Measurements from ENCODE around the gene ATP5F1D.

DNA sequence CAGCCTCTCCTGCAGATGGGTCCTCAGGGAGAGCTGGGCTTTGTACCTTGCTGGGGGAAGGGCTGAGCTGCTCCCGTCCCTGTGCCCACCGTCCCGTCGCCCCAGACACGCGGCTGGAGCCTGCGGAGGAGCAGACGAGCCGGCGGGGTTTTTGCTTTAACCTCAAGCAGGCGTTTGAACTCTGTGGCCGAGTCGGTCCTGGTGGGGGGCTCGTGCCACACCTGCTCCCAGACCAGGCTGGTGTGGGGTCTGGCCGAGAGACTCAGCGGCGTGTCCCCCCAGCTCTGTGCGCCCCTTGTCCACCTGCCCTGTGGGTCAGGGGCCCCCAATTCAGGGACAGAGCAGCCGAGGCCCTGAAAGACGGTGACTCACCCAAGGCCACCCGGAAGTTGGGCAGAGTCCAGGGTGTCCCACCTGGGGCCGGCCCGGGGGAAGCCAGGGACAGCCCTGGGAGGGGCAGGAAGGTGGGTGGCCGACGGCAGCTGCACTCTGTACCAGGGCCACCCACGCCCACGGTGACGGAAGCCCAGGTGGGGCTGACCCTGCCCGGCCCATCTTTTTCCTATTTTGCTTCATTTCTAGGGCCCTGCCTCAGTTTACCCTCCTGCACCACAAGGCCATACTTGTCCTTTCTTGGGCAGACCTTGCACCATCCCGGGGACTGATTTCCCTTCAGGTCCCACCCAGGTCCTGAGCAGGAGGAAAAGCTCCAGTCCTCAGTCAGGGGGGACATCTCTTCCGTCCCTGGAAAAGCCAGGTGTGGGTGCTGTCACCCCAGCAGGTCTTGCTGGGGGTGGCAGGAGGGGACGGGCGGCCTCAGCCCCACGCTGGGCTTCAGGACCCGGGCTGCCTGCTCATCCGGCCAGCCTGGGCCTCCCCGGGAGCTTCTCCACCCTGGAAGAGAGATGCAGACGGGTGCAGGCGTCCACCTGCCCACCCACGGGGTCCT lies 49.4 kb downstream of the ATP5F1D start:
- TF ChIP-seq, protein P1, sequence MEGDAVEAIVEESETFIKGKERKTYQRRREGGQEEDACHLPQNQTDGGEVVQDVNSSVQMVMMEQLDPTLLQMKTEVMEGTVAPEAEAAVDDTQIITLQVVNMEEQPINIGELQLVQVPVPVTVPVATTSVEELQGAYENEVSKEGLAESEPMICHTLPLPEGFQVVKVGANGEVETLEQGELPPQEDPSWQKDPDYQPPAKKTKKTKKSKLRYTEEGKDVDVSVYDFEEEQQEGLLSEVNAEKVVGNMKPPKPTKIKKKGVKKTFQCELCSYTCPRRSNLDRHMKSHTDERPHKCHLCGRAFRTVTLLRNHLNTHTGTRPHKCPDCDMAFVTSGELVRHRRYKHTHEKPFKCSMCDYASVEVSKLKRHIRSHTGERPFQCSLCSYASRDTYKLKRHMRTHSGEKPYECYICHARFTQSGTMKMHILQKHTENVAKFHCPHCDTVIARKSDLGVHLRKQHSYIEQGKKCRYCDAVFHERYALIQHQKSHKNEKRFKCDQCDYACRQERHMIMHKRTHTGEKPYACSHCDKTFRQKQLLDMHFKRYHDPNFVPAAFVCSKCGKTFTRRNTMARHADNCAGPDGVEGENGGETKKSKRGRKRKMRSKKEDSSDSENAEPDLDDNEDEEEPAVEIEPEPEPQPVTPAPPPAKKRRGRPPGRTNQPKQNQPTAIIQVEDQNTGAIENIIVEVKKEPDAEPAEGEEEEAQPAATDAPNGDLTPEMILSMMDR (IDR thresholded peaks at IDR 0.05; ENCODE audit: insufficient read depth, low read length) = no peak
- TF ChIP-seq, protein P2, sequence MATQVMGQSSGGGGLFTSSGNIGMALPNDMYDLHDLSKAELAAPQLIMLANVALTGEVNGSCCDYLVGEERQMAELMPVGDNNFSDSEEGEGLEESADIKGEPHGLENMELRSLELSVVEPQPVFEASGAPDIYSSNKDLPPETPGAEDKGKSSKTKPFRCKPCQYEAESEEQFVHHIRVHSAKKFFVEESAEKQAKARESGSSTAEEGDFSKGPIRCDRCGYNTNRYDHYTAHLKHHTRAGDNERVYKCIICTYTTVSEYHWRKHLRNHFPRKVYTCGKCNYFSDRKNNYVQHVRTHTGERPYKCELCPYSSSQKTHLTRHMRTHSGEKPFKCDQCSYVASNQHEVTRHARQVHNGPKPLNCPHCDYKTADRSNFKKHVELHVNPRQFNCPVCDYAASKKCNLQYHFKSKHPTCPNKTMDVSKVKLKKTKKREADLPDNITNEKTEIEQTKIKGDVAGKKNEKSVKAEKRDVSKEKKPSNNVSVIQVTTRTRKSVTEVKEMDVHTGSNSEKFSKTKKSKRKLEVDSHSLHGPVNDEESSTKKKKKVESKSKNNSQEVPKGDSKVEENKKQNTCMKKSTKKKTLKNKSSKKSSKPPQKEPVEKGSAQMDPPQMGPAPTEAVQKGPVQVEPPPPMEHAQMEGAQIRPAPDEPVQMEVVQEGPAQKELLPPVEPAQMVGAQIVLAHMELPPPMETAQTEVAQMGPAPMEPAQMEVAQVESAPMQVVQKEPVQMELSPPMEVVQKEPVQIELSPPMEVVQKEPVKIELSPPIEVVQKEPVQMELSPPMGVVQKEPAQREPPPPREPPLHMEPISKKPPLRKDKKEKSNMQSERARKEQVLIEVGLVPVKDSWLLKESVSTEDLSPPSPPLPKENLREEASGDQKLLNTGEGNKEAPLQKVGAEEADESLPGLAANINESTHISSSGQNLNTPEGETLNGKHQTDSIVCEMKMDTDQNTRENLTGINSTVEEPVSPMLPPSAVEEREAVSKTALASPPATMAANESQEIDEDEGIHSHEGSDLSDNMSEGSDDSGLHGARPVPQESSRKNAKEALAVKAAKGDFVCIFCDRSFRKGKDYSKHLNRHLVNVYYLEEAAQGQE (IDR thresholded peaks at IDR 0.05; ENCODE audit: insufficient replicate concordance, low read depth) = no peak
- TF ChIP-seq SPI1 (IDR thresholded peaks at IDR 0.05; ENCODE audit: borderline replicate concordance, low read depth) = no peak

Data from HL-60 (cell line).